GM12878 (cell line): ENCODE results near the gene ATP6V1A. TPM values are rescaled to one million over a fixed set of nuclear protein-coding genes. Genes with fewer than 3 reads are reported as not detected.

Experiments used
- ATF2 ChIP-seq: IDR thresholded peaks from 2 replicates; pipeline ENCODE4 v1.6.1; 2012; ENCODE audit warnings: low read length, inconsistent platforms
- BCL11A ChIP-seq: IDR thresholded peaks from 2 replicates; pipeline ENCODE4 v1.6.1; 2011; ENCODE audit warnings: low read depth, low read length
- BCLAF1 ChIP-seq: fragments of 450-650 bp; IDR thresholded peaks from 2 replicates; pipeline ENCODE4 v1.6.1; 2017; ENCODE audit warnings: antibody characterized with exemption, mild to moderate bottlenecking, moderate library complexity
- CHD1 ChIP-seq: IDR thresholded peaks from 2 replicates; pipeline ENCODE4 v1.6.1; 2012; ENCODE audit warnings: low read depth, low read length, improper control_type of control experiment
- DPF2 ChIP-seq: fragments of 450-650 bp; IDR thresholded peaks from 2 replicates; pipeline ENCODE4 v1.6.1; 2017; ENCODE audit warnings: mild to moderate bottlenecking
- EZH2 ChIP-seq: IDR thresholded peaks from 2 replicates; pipeline ENCODE4 v1.6.1; 2012; ENCODE audit warnings: low read depth, mild to moderate bottlenecking, control low read depth, inconsistent platforms, low read length, borderline replicate concordance; ENCODE audit not compliant: control insufficient read depth
- HDAC2 ChIP-seq: fragments of 200-600 bp; sonication (generic); IDR thresholded peaks from 2 replicates; pipeline ENCODE4 v1.6.1; 2017
- LARP7 ChIP-seq: fragments of 450-650 bp; IDR thresholded peaks from 2 replicates; pipeline ENCODE4 v1.6.1; 2017; ENCODE audit warnings: mild to moderate bottlenecking
- MEF2B ChIP-seq: fragments of 450-650 bp; IDR thresholded peaks from 2 replicates; pipeline ENCODE4 v1.6.1; 2018; ENCODE audit warnings: mild to moderate bottlenecking, moderate library complexity; ENCODE audit not compliant: partially characterized antibody, poor library complexity, severe bottlenecking
- MTA2 ChIP-seq: fragments of 450-650 bp; IDR thresholded peaks from 2 replicates; pipeline ENCODE4 v1.6.1; 2016; ENCODE audit warnings: low read depth, mild to moderate bottlenecking, moderate library complexity
- NBN ChIP-seq: fragments of 450-650 bp; IDR thresholded peaks from 2 replicates; pipeline ENCODE4 v1.6.1; 2016
- NR2C1 ChIP-seq: fragments of 450-650 bp; IDR thresholded peaks from 2 replicates; pipeline ENCODE4 v1.6.1; 2017; ENCODE audit warnings: antibody characterized with exemption, mild to moderate bottlenecking, moderate library complexity
- NR2C2 ChIP-seq: IDR thresholded peaks from 2 replicates; pipeline ENCODE4 v1.6.1; 2011; ENCODE audit warnings: borderline replicate concordance, low read depth; ENCODE audit not compliant: control insufficient read depth, insufficient read length
- RB1 ChIP-seq: fragments of 450-650 bp; formaldehyde crosslinking; IDR thresholded peaks from 2 replicates; pipeline ENCODE4 v1.6.1; 2017; ENCODE audit warnings: mild to moderate bottlenecking, borderline replicate concordance
- RBBP5 ChIP-seq: fragments of 200-600 bp; sonication (generic); conservative IDR thresholded peaks from 2 replicates; pipeline ENCODE4 v1.6.1; 2016
- SUZ12 ChIP-seq: fragments of 200-600 bp; sonication (generic); IDR thresholded peaks from one replicate; pipeline ENCODE4 v1.6.1; 2018; ENCODE audit warnings: antibody characterized with exemption, mild to moderate bottlenecking; ENCODE audit not compliant: unreplicated experiment
- TARDBP ChIP-seq: IDR thresholded peaks from 2 replicates; pipeline ENCODE4 v1.6.1; 2016; ENCODE audit warnings: borderline replicate concordance
- TCF3 ChIP-seq: IDR thresholded peaks from 2 replicates; pipeline ENCODE4 v1.6.1; 2012; ENCODE audit warnings: low read depth, mild to moderate bottlenecking, low read length, borderline replicate concordance; ENCODE audit not compliant: insufficient read depth
- TCF7 ChIP-seq: IDR thresholded peaks from 2 replicates; pipeline ENCODE4 v1.6.1; 2014; ENCODE audit warnings: antibody characterized with exemption, borderline replicate concordance
- USF2 ChIP-seq: IDR thresholded peaks from 2 replicates; pipeline ENCODE4 v1.6.1; 2011; ENCODE audit warnings: low read depth, low read length, improper control_type of control experiment, borderline replicate concordance
- YBX1 ChIP-seq: fragments of 450-650 bp; IDR thresholded peaks from 2 replicates; pipeline ENCODE4 v1.6.1; 2016; ENCODE audit warnings: antibody characterized with exemption
- ZBTB11 ChIP-seq: fragments of 450-650 bp; formaldehyde crosslinking; IDR thresholded peaks from 2 replicates; pipeline ENCODE4 v1.5.0; 2022; ENCODE audit warnings: mild to moderate bottlenecking, missing genetic modification characterization
- ZNF622 ChIP-seq: fragments of 450-650 bp; IDR thresholded peaks from 2 replicates; pipeline ENCODE4 v1.6.1; 2017; ENCODE audit warnings: mild to moderate bottlenecking, inconsistent platforms
- polyA plus RNA-seq, 11 experiments: library from polyadenylated mRNA; depleted of rRNA in 4 of 11; unstranded in 6 of 11; stranded (reverse) in 5 of 11; fragments of >200 nt; fragmentation: Nextera tagmentation in 4 of 11; fragmentation: Illumina TruSeq in 1 of 11; extraction: Ambion mirVana in 4 of 11; extraction: Trizol in 1 of 11; gene quantifications; 1 replicate in 1 of 11; 2 replicates in 10 of 11; pipeline versions ENCODE4 v1.2.1 to v1.2.3, GENCODE V29; 2011 to 2016; ENCODE audit warnings: inconsistent platforms in 2 of 11, missing spikeins in 2 of 11, low read depth in 1 of 11
- total RNA-seq, 4 experiments: library from RNA; depleted of rRNA in 3 of 4; stranded (reverse); fragments of >200 nt in 3 of 4; fragmentation: Illumina TruSeq in 1 of 4; extraction: Trizol in 1 of 4; gene quantifications; 2 replicates each; pipeline versions ENCODE4 v1.2.1 to v1.2.3, GENCODE V29; 2013 to 2021

Gene ATP6V1A
- total and polyA plus RNA-seq, 10 of the 15 experiments (the other 5 are each of a cell fraction or from before 2014, with no cell fraction given) = 22.4 to 65.8 (median 47.7) TPM

- TF ChIP-seq ATF2 (no peak), BCLAF1 (no peak), TCF7 (no peak), TCF3 (no peak), NBN (no peak), ZNF622 (no peak), HDAC2 (no peak), USF2 (no peak), DPF2 (peak; percentile 75; the same call in 1 of the 2 replicates), BCL11A (no peak), MTA2 (no peak), EZH2 (no peak), CHD1 (no peak), NR2C2 (no peak), RB1 (peak; percentile 97), YBX1 (no peak), LARP7 (peak; percentile 97), NR2C1 (0 out of 2 replicates have a peak, but pooled peaks have one; percentile 40), TARDBP (no peak), MEF2B (no peak), SUZ12 (no peak), RBBP5 (no peak), ZBTB11 (no peak)
Observed at GRCh38 chr3:113838631-113839209, 91.9 kb downstream of the ATP6V1A start, which contains the start of gene GRAMD1C (continued).
